Left lung (tissue), 10 donors: ENCODE measurements around the gene SOCS2. TPM values are rescaled to one million over a fixed set of nuclear protein-coding genes. Genes with fewer than 3 reads are reported as not detected.

Experiments used
- ATAC-seq: fragments of 200-7000 bp; cut with Tn5 transposase; one replicate; pipeline ENCODE4 v1.9.1; 2020; ENCODE audit warnings: moderate library complexity
- DNase-seq, 4 donors: peaks; one replicate each; pipeline ENCODE4 v3.0.0-alpha.2; 2013 to 2020
- H3K27ac ChIP-seq, 2 donors: fragments of 200-600 bp; sonication (generic) in 1 of 2; one replicate each; pipeline versions ENCODE4 v1.5.0 to v1.8.0; 2020 to 2021
- H3K27me3 ChIP-seq, 2 donors: fragments of 200-600 bp; sonication (generic) in 1 of 2; one replicate each; pipeline versions ENCODE4 v1.5.0 to v1.8.0; 2020 to 2021
- H3K36me3 ChIP-seq, 2 donors: fragments of 200-600 bp; sonication (generic) in 1 of 2; one replicate each; pipeline versions ENCODE4 v1.5.0 to v1.8.0; 2020 to 2021
- H3K4me1 ChIP-seq, 2 donors: fragments of 200-600 bp; one replicate each; pipeline ENCODE4 v1.8.0; 2021
- H3K4me3 ChIP-seq, 2 donors: fragments of 200-600 bp; sonication (generic) in 1 of 2; one replicate each; pipeline versions ENCODE4 v1.5.0 to v1.8.0; 2020 to 2021; ENCODE audit warnings: mild to moderate bottlenecking in 1 of 2
- H3K9me3 ChIP-seq, 2 donors: fragments of 200-600 bp; sonication (generic) in 1 of 2; one replicate each; pipeline versions ENCODE4 v1.5.0 to v1.8.0; 2020 to 2021
- intact Hi-C, 2 donors: fragments of 100-400 bp; cut with DNase I; formaldehyde crosslinking; loops; one replicate each; pipeline versions ENCODE4 v1.11.2 to v1.14.2; 2022
- polyA plus RNA-seq, 6 donors: library from polyadenylated mRNA; unstranded; fragments of 120-200 nt; gene quantifications; one replicate each; pipeline ENCODE4 v1.2.1, GENCODE V29; 2013; ENCODE audit not compliant: insufficient read length in 6 of 6
- total RNA-seq, 2 donors: library from RNA; stranded (reverse); fragmentation: NEBNext Ultra II Directional; extraction: Animal tissue kit (Norgen Biotek cat#: 25700); gene quantifications; one replicate each; pipeline ENCODE4 v1.2.1, GENCODE V29; 2021
- TF ChIP-seq, protein P1 (sequence below), 2 donors: fragments of 200-600 bp; sonication (generic) in 1 of 2; IDR thresholded peaks; one replicate each; pipeline versions ENCODE4 v1.5.0 to v1.8.0; 2021; ENCODE audit warnings: antibody characterized with exemption in 2 of 2
- donor health status: DM: no; HTN: yes; CAD: no.
- donor health status: DM: no; HTN: no; CAD: no.

Gene SOCS2
- total and polyA plus RNA-seq, 8 donors, result 15.7 to 40.5 (median 31.0) TPM

GRCh38 chr12:93609281-93610192 lies 37.1 kb downstream of the SOCS2 start:
- Histone ChIP-seq H3K27me3 (no peaks in the 10 kb centered on the region), H3K4me1 (no peaks in the 10 kb centered on the region), H3K27ac (no peak overlapping the region), H3K36me3 (no peaks in the 10 kb centered on the region), H3K9me3 (no peaks in the 10 kb centered on the region), H3K4me3 (no peak overlapping the region)
- TF ChIP-seq, protein P1, sequence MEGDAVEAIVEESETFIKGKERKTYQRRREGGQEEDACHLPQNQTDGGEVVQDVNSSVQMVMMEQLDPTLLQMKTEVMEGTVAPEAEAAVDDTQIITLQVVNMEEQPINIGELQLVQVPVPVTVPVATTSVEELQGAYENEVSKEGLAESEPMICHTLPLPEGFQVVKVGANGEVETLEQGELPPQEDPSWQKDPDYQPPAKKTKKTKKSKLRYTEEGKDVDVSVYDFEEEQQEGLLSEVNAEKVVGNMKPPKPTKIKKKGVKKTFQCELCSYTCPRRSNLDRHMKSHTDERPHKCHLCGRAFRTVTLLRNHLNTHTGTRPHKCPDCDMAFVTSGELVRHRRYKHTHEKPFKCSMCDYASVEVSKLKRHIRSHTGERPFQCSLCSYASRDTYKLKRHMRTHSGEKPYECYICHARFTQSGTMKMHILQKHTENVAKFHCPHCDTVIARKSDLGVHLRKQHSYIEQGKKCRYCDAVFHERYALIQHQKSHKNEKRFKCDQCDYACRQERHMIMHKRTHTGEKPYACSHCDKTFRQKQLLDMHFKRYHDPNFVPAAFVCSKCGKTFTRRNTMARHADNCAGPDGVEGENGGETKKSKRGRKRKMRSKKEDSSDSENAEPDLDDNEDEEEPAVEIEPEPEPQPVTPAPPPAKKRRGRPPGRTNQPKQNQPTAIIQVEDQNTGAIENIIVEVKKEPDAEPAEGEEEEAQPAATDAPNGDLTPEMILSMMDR (IDR thresholded peaks at IDR 0.05), result no peak
- DNase-seq, result no peak
- no peak for ATAC-seq
- intact Hi-C loops, result no loop called here

GRCh38 chr12:93612776-93613175 lies 40.3 kb downstream of the SOCS2 start:
- Histone ChIP-seq H3K27me3 (no peaks in the 10 kb centered on the region), H3K27ac (no peak overlapping the region), H3K4me3 (no peak overlapping the region), H3K9me3 (no peaks in the 10 kb centered on the region), H3K4me1 (no peaks in the 10 kb centered on the region), H3K36me3 (no peaks in the 10 kb centered on the region)
- ATAC-seq (no peak), DNase-seq (no peak)
- intact Hi-C loops, result no loop called here
- TF ChIP-seq, protein P1 (IDR thresholded peaks at IDR 0.05), result no peak

GRCh38 chr12:93614917-93615596 lies 42.6 kb downstream of the SOCS2 start:
- H3K4me3 ChIP-seq, result no peak overlapping the region
- no peak for ATAC-seq
- H3K9me3 ChIP-seq, result no peaks in the 10 kb centered on the region
- no peaks in the 10 kb centered on the region for H3K4me1 ChIP-seq
- TF ChIP-seq, protein P1 (IDR thresholded peaks at IDR 0.05), result no peak
- H3K27me3 ChIP-seq, result no peaks in the 10 kb centered on the region
- H3K36me3 ChIP-seq, result no peaks in the 10 kb centered on the region
- DNase-seq, result no peak
- H3K27ac ChIP-seq, result no peak overlapping the region
- intact Hi-C loops, result no loop called here

GRCh38 chr12:93616584-93617101 lies 44.2 kb downstream of the SOCS2 start:
- ATAC-seq, result peak; percentile 17

More at GRCh38 chr12:93616584-93617101, 44.2 kb downstream of the SOCS2 start:
- Histone ChIP-seq H3K27me3 (no peaks in the 10 kb centered on the region), H3K27ac (no peak overlapping the region), H3K4me3 (no peak overlapping the region), H3K36me3 (no peaks in the 10 kb centered on the region), H3K4me1 (no peaks in the 10 kb centered on the region), H3K9me3 (no peaks in the 10 kb centered on the region)
- intact Hi-C loops, result no loop called here
- TF ChIP-seq, protein P1 (IDR thresholded peaks at IDR 0.05), result no peak
- DNase-seq, result no peak
